Peyer's patch (tissue), 4 donors: Measurements from ENCODE around the gene MAML2.

Experiments
- POLR2A ChIP-seq, 2 donors: fragments of 450-650 bp; IDR thresholded peaks; one replicate each; pipeline ENCODE4 v1.5.1; 2017; ENCODE audit warnings: antibody characterized with exemption in 2 of 2, mild to moderate bottlenecking in 2 of 2, moderate library complexity in 2 of 2
- TF ChIP-seq, protein P1 (sequence below), 6 experiments: fragments of 450-650 bp in 4 of 6; fragments of 200-600 bp in 2 of 6; sonication (generic) in 1 of 6; IDR thresholded peaks; one replicate each; pipeline ENCODE4 v1.5.1; 2017 to 2019; ENCODE audit warnings: antibody characterized with exemption in 6 of 6, mild to moderate bottlenecking in 3 of 6, moderate library complexity in 1 of 6

DNA sequence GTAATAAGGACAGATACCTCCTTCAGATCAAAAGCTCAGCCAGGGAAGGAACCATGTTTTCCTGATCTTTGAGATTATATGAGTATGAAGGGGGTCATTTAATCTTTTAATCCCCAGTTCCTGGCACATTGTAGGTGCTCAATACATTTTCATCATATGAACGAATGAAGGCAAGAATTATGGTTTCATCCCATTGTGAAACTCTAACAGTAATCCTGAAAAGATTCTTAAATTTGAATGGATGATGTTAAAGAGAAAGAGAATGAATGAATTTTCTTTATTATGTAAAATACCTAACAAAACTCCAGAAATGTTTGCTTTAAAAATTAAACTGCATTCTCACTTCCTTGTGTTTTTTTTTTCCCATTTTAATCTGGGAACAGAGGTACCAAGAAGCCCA lies 256.9 kb downstream of the MAML2 start:
- TF ChIP-seq, protein P1, sequence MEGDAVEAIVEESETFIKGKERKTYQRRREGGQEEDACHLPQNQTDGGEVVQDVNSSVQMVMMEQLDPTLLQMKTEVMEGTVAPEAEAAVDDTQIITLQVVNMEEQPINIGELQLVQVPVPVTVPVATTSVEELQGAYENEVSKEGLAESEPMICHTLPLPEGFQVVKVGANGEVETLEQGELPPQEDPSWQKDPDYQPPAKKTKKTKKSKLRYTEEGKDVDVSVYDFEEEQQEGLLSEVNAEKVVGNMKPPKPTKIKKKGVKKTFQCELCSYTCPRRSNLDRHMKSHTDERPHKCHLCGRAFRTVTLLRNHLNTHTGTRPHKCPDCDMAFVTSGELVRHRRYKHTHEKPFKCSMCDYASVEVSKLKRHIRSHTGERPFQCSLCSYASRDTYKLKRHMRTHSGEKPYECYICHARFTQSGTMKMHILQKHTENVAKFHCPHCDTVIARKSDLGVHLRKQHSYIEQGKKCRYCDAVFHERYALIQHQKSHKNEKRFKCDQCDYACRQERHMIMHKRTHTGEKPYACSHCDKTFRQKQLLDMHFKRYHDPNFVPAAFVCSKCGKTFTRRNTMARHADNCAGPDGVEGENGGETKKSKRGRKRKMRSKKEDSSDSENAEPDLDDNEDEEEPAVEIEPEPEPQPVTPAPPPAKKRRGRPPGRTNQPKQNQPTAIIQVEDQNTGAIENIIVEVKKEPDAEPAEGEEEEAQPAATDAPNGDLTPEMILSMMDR (IDR thresholded peaks at IDR 0.05) = no peak
- TF ChIP-seq POLR2A (IDR thresholded peaks at IDR 0.05) = no peak
